COLO829 (cell line): Measurements from ENCODE around the gene NR4A1.
A peak's percentile ranks its signal among the peaks of the same experiment; 100 is the strongest.

ENCODE experiments used
- DNase-seq: peaks from one replicate; pipeline ENCODE4 v3.0.0; 2012; ENCODE audit warnings: low spot score

Gene NR4A1

DNA sequence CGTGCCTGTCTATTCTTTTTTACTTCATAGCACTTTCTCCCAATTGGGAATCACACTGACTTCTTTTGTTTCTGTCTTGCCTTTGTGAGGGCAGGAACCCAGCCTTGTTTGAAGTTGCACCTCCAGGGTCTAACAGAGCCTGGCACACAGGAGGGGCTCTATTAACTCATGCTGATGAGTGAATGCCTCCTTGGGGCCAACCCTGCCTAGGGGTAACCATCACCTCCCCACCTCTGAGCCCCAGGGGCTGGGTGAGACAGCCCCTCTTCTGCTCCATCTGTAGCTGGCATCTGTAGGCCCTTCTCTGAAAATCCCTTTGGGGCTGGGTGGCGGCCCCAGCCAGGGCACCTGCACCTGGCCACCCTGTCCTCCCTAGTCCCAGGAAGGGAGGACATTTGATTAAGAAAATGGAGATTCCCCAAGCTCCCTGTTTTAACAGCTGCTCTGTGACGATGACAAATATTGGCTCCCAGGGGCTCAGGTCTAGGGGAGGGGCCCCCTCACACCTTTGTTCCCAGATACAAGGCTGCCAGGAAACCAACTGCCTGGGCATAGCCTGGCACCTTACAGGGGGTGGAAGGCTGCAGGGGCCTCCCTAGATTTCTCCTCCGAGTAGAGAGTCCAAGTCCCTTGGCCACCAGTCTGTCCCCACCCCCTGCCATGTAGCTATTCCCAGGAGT, 32.7 kb upstream of the NR4A1 start:
- no peak for DNase-seq

DNA sequence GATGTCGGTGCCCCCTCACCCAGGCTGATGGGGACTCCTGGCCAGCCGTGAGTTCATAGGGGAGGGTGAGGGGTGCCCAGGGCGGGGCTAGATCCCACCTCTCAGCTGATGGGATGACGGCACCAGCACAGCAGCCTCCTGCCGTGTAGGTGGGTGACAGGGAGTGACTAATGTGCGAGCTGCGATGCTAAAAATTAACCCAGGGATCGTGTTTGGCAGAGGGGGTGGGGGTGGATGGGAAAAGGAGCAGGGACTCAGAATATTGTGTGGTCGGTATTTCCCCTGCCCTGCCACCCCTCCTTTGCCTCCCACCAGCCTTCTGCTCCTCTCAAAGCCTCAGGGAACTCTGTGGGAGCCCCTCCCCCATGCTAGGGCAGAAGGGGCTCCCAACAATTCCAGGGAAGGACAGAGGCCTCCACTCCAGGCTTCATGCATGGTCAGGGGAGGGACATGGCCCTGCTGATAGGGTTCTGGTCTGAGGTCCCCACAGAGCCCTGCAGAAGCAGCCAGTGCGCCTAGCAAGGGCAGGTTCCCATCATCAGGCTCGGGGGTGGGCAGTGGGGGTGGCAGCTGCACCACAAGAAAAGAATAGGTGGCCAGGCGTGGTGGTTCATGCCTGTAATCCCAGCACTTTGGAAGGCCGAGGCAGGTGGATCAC, 32.0 kb upstream of the NR4A1 start:
- no peak for DNase-seq

DNA sequence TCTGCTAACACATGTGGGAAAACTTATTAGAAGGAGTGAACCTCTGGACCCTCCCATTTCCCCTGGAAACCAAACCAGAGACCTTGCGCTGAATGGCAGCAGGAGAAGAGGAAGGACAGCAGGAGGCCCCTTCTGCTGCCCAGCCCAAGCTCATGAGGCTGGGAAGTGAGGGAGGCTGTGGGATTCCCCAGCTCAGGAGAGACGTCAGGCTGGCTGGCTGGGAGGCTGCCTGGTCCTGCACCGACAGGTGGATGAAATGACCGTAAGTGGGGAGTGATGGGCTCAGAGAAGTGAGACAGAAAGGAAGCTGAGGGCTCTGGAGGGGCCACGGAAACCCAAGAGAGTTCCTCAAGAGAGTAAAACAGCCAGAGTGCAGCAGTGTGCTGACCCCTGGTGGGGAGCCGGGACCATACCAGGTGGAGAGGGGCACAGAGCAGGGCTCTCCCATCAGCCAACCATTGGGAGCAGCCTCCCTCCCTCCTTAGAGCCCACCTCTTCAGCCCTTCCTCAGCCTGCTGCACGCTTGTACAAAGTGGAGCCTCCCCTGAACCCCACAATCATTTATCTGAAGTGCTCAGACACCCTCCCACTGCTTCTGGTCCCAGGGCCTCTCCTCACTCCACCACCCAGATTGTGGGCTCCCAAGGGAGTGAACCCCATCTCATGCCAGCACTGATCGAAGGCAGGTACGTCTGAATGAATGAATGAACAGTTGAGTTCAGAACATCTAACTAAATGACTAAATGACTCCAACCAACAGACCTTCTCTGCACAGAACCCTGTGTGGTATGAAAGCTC, 30.5 kb upstream of the NR4A1 start:
- no peak for DNase-seq

DNA sequence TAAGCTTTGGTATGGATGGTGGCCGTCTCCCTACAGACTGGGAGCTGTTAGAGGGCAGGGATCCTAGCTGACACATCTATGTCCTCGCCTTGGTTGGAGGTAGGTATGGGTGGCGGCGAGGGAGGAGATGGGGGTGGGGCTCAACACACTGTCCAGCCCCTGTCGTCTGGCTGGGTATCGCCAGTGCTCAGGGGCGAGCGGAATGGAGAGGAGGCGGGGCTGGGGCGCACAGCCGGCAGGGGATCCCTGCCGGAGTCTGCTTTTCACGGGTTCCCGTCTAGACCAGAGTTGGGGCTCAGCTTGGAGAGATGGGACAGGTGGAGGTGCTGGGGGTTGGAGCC, 28.4 kb upstream of the NR4A1 start:
- DNase-seq, result no peak

DNA sequence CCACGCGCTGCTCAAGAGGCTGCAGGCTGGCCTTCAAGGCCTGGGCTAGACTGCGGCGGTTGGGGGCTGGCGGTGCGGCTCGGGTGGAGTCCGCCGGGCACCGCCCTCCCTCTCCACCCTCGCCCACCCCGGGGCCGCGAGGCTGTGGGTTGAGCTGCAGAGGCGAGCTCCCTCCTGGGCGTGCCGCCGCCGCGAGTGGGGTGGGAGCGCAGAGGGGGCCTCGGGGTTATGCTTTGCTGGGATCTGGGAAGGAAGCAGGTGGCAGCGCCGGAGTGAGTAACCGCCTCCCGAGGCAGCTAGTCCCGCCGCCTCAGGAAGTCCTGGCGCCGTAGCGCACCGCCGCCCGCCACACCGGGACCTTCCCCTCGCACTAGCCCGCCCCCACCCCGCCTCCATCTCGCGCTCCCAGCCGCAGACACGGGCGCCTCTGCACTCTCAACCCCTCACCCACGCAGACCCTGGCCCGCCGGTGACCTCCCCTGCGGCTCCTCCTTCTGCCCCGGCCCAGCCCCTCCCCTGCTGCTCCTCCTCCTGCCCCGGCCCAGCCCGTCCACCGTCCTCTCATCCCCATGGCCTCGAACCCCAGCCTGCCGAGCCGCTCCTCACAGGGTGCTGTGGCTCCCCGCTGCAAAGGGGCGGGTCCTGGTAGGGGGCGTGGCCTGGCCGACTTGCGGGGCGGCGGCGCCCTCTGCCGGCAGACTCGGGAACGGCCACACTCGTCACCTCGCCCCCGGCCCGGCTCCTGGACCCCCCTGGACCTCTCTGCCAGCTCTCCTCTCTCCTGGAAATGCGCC, 27.9 kb upstream of the NR4A1 start:
- DNase-seq, result peak; percentile 83

DNA sequence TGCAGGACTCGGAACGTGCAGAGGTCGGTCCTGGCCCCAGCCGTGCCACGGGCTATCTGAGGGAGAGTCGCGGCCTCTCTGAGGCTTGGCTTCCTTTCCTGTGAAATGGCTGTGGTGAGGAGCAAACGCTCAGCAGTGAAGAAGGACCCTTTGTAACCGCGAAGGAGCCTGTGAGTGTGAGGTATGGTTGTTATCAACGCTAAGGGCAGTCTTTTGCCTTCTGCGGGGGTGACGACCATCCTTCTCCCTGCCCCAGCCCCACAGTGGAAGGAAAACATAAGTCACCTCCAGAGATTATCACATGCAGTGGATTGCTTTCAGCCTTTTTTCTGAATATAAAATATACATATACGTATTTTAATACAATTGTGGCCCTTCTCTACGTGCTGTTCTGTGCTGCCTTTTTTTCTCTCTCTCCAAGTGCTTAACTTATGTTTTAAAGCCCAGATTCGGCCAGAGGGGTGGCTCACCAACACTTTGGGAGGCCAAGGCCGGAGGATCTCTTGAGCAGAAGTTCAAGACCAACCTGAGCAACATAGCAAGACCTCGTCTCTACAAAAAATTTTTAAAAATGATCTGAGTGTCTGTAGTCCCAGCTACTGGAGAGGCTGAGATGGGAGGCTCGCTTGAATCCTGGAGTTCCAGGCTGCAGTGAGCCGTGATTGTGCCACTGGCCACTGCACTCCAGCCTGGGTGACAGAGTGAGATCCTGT, 27.1 kb upstream of the NR4A1 start:
- DNase-seq, result peak; percentile 50

DNA sequence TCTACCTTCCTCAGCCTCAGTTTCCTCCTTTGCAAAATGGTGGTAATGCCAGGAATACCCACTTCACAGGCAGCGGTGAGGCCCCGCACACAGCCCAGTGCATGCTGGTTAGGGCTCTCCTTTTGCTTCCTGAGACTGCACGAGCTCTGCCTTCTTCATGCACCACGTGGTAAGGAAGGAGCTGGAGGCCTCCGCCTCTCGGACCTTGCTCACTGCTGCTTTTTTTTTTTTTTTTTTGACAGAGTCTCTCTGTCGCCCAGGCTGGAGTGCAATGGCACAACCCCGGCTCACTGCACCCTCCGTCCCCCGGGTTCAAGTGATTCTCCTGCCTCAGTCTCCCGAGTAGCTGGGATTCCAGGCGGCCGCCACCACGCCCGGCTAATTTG, 26.4 kb upstream of the NR4A1 start:
- DNase-seq, result peak; percentile 85

DNA sequence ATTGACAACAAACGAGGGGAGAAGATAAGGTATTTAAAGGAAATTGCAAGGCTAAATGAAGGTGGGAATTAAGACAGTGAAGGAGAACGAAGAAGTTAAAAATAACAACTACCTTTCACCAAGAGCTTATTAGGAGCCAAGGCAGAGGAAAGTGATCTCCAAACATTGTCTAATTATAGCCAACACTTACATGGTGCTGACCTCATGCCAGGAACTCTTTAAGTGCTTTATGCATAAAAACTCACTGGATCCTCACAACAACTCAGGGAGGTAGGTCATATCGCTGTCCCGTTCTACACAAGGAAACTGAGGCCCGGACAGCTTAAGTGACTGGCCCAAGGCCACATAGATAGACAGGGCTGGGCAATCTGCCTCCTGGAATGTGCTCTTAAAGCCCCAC, 25.0 kb upstream of the NR4A1 start:
- DNase-seq, result no peak

DNA sequence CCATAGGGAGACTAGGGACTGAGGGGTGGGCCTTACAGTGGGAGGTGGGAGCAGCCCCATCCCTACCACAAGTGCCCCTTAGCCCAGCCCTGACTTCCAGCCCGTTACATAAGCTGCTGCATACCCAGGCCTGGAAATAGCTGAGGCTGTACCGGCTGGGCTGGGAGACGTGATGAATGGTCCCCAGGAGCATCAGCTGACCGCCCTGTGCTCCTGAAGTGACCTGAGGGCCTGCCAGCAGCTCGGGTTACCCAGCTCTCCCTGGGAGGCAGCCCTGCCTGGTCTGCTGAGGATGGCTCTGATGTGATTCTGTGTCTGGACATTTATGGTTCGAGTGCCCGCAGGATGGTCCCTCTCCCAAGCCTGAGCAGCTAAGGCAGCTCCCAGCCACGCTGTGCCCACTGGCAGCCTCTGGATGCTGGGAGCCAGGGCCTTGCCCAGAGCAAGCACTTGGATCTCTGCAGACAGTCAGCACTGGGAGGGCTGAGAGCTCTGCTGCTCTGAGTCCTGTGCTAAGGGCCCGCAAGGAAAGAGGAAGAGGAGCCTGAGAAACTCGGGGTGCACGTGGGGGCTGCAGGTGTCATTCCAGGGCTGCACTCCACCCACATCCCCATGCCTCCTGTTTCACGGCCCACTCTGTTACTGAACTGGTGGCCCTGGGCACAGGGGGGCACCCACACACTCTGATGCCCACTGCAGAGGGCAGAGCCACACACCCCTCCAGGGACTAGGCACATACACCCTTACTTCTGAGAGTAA, 24.0 kb upstream of the NR4A1 start:
- DNase-seq, result no peak

DNA sequence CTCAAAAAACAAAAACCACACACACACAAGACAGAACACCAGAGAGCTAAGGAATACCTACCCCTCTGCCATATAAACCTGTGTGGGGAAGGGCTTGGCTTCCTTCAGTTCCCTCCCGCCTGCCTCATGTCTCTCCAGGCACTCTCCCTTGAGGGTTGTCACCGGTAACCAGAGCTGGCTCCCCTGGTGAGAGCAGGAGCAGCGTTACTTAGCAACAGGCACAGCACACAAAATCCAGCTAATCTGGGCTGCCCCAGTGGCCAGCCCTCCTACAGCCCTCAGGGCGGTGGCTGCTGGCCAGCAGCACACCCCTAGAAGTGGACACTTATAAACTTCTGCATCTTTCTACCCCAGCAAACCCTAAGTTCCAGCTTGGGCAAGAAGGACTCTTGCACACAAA, 21.6 kb upstream of the NR4A1 start:
- DNase-seq, result no peak

DNA sequence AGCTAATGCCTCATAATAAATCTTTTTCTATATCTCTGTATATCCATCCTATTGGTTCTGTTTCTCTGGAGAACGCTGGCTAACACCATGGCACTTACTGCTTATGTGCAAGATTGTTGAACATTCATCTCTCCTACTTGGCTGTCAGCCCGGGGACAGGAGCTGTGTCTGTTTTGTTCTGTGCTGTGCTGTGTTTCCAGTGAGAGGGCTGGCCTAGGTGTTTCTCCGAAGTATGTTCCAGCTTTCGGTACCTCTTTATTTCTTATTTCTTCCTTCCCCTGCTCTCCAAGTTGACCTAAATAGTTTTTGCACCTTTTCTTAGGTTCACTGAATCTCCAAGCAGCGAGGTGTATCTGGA, 18.8 kb upstream of the NR4A1 start:
- no peak for DNase-seq

DNA sequence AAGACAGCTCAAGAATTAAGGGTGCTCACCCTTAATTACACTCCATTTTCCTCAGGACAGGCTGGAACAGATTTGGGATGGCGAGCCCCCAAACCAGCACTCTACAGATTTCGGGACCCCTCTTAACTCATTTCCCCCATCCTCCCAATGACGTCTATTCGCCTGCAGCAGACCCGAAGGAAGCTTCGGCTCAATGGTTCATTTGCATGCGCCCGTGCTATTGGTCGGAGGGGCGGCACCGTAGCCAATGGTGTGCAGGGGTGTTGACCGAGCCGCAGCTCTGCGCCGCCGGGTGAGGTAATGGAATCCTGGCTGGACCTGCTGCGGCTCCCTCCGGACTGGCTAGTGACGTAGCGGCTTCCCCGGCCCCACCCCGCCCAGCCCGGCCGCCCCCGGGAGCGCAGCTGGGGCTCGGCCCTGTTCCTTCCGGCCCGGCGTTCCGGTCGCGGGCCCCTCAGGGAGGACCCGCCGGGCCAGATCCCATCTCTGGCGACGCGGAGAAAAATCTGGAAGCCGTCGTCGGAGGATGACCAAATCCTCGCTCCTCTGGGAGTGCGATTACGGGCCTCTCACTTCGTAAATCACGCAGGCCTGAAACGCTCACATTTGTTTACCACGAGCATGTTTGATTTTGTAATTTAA, 18.3 kb upstream of the NR4A1 start:
- DNase-seq, result peak; percentile 91

DNA sequence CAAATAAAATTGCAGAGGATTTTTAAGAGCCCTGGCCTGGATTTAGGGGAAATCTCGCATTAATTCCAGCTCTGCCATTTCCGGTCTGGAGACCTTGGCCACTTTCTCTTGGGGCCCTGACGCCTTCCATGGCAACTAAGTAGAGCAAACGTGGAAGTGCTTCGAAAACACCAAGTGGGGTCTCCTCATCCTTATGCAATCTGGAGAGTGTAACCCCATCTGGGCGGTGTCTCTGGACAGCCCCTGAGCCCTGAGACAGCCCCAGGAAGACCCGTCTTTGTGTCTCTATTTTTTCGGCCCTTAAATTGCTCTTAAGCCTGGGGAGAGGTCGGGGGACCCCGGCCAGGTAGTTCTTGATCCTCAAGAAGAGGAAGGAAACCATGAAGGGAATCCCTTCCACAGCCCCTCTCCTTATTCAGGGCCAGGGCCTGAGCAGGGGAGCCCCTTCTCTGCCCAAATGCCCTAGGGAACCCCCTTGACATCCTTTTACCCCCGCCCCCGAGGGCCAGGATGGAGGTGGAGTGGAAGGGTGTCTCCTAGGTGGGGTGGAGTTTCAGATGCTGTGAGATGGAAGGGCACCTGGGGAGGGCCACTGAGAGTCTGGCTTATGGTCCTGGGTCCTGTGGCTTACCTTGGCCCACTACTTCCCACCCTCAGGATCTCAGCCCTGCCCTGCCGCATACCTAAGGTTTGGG, 17.6 kb upstream of the NR4A1 start:
- no peak for DNase-seq

DNA sequence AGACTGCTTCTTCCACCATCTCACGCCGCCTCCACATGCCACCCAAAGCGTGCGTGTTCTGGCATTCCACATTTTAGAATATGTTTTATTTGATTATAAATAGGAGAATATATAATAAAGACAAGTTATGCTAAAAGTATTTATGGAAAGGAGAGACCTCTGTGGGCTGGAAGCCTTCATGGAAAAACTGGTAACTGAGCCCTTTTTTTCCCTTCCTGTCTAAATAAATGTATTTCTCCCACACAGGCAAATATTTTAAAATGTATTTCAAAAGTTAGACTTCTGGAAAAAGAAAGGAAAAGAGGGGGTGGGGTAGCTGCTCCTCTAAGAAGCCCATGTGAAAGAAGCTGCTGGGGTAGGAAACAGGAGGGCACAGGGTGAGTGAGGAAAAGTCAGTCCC, 16.1 kb upstream of the NR4A1 start:
- DNase-seq, result no peak

DNA sequence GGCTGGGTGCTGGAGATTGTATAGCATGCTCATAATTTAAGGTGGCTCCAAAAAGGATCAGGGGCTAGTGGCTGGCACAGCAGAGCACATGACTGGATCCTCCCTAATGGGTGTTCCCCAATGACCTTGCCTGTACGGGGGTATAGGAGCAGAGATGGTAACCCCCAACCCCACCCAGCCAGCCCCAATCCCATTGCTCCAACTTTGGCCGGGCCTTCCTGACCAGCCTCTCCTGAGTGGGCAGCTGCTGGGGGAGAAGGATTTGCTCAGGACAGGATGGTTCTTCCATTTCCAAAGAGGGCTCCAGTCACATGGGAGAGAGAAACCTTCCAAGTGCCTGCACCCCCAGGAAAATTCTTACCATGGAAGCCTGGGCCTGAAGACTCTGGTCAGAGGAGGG, 15.3 kb upstream of the NR4A1 start:
- DNase-seq, result no peak

DNA sequence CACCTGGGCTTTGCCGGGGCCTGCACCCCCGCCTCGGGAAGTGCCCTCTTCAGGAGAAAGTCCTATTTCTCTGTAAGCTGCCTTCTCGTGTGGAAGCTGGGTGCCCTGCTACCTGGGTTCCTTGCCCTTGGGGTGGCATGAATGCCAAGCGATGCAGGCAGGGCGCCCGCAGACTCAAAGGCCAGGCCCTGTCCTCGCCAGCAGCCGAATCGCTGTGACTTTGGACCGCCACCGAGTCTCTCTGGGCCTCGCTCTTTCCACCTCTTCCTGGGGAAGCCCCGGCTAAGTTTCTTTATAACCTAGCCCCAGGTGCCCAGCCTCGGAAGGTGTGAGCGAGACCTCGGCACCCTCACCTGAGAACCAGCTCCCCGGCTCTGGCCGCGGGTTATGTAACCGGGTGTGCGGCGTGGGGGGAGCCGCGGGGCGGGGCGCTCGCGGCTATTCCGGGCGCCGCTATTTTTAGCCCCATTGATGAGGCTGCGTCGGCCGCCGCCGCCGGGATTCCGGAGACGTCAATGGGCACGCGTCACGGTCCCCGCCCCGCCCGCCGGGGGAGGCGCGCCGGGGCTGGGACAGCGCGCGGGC, 14.6 kb upstream of the NR4A1 start:
- peak; percentile 66 for DNase-seq

DNA sequence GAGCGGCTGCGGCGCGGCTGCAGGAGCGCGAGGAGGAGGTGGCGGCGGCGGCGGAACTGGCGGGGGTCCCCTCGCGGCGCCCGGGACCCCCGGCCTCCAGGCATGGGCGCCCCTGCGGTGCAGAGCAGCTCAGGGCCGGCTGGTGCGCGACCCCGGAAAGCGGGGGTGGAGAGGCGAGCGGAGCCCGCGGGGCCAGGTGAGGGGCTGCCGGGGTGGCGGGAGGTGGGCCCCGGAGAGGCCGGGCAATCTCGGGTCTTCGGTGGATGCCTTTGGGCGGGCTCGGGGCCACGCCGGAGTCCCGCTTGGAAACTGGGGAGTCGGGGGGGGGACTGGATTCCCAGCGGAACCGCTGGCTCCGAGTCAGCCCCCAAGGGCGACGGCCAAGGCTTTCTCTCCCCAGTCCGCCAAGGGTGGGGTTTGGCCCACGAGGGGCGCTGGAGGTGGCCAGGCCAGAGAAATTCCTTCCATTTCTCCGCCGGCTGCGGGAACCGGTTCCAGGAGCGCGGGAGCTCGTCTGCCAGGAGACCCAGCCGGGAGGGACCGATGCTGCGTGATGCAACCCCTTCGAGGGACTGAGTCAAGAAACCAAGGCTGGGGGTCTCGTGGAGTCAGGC, 13.9 kb upstream of the NR4A1 start:
- DNase-seq, result no peak

DNA sequence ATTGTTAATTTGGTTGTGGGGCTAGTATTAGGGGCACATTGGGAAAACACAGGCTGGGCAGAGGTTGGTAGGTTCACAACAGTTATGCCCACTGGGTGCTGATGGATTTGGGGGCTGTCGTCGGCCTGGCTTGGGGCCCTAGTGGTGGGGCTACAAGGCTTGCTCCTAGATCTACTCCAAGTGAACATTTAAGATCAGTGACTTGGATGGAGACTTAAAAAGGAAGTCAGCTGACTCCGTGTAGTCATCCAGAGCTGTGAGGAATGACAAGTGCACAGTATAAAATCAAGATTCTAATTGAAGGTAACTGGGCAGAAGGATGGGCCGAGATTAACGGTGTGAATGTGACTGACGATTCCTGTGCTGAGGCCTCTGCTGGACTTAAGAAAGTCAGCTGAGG, 12.8 kb upstream of the NR4A1 start:
- no peak for DNase-seq

DNA sequence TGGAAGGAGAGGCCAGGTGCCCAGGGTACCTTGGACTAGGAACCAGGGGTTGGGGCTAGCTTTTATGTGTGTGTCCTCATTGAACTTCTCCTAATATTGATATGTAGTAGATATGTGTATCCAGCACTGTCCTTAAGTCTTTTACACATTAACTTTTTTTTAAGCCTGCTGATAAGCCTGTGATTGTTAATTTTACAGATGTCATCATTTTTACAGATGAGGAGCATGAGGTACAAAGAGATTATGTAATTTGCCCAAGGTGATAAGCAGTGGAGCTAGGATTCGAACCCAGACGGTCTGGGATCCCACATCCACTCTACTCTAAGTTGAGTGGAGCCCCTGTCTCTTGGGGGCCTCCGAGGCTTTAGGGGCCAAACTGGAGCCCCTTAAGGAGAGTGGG, 10.2 kb upstream of the NR4A1 start:
- DNase-seq, result no peak
